ENCODE results near the gene DUSP22.

DUSP22 gene

GRCh38 chr6:395432-396125, 103.3 kb downstream of the DUSP22 start:
- DNase-seq (ENCODE audit: low spot score): no peak

- DNase-seq (ENCODE audit: low spot score): no peak
These were observed 103.8 kb downstream of the DUSP22 start for GRCh38 chr6:396126-396520.

GRCh38 chr6:397056-397455, 104.8 kb downstream of the DUSP22 start:
- no peak for DNase-seq (ENCODE audit: low spot score)

GRCh38 chr6:397604-398003, 105.3 kb downstream of the DUSP22 start:
- DNase-seq (ENCODE audit: low spot score): no peak

- no peak for DNase-seq (ENCODE audit: low spot score)
These were observed 105.8 kb downstream of the DUSP22 start for GRCh38 chr6:398065-398464.

- DNase-seq (ENCODE audit: low spot score): no peak
These were observed 106.3 kb downstream of the DUSP22 start for GRCh38 chr6:398558-399078.

GRCh38 chr6:399785-400534, 107.7 kb downstream of the DUSP22 start:
- peak; percentile 38 for DNase-seq (ENCODE audit: low spot score)

- no peak for DNase-seq (ENCODE audit: low spot score)
These were observed 108.5 kb downstream of the DUSP22 start for GRCh38 chr6:400815-401214.
